ENCODE results near the gene COMMD8. TPM values are rescaled to one million over a fixed set of nuclear protein-coding genes. Genes with fewer than 3 reads are reported as not detected.
"Not testable (repeated sequence)": the region's sequence is repeated elsewhere in the genome, so short reads cannot be mapped to it uniquely, and the experiment has no call there.

COMMD8 gene
- total and polyA plus RNA-seq, 2 experiments from 2014 or later = 7.3 to 41.1 TPM

DNA sequence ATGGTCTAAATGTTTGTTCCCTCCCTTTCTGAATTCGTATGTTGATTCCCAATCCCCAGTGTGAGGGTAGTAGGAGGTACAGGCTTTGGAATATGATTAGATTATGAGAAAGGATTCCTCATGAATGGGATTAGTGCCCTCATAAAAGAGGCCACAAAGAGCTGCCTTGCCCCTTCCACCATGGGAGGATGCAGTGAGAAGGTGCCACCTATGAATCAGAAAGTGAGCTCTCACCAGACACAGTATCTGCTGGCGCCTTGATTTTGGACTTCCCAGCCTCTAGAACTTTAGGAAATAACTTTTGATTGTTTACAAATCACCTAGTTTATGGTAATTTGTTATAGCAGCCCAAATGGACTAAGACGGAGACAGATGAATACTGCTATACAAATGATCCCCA is 25.2 kb upstream of the COMMD8 start:
- Histone ChIP-seq H3K27me3 (no peaks in the 10 kb centered on the region), H3K9me3 (ENCODE audit: low read depth) (no peaks in the 10 kb centered on the region), H3K4me1 (ENCODE audit: low read depth) (no peaks in the 10 kb centered on the region), H3K27ac (no peak overlapping the region), H3K36me3 (no peaks in the 10 kb centered on the region), H3K4me3 (no peak overlapping the region)
- DNase-seq (ENCODE audit: low read depth in 1 of 2, low spot score in 1 of 2) = no peak
- TF ChIP-seq, protein P1, sequence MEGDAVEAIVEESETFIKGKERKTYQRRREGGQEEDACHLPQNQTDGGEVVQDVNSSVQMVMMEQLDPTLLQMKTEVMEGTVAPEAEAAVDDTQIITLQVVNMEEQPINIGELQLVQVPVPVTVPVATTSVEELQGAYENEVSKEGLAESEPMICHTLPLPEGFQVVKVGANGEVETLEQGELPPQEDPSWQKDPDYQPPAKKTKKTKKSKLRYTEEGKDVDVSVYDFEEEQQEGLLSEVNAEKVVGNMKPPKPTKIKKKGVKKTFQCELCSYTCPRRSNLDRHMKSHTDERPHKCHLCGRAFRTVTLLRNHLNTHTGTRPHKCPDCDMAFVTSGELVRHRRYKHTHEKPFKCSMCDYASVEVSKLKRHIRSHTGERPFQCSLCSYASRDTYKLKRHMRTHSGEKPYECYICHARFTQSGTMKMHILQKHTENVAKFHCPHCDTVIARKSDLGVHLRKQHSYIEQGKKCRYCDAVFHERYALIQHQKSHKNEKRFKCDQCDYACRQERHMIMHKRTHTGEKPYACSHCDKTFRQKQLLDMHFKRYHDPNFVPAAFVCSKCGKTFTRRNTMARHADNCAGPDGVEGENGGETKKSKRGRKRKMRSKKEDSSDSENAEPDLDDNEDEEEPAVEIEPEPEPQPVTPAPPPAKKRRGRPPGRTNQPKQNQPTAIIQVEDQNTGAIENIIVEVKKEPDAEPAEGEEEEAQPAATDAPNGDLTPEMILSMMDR (IDR thresholded peaks at IDR 0.05; ENCODE audit: low read depth, low read length) = no peak

DNA sequence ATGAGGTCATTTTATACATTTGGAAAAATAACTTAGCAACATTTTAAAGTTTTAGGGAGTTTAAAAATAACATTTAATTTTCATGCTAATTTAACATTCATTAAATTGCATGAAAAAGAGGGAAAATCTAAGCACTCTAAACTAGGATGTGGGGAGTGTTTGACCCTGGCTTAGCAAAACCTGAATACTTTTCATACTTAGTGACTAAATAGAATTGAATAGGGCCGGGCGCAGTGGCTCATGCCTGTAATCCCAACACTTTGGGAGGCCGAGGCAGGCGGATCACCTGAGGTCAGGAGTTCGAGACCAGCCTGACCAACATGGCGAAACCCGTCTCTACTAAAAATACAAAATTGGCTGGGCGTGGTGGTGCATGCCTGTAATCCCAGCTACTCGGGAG is 23.2 kb upstream of the COMMD8 start:
- H3K4me1 ChIP-seq (ENCODE audit: low read depth); DNase-seq (ENCODE audit: low read depth in 1 of 2, low spot score in 1 of 2); H3K4me3 ChIP-seq; H3K27me3 ChIP-seq; H3K9me3 ChIP-seq (ENCODE audit: low read depth); H3K27ac ChIP-seq; H3K36me3 ChIP-seq: not testable (repeated sequence)

DNA sequence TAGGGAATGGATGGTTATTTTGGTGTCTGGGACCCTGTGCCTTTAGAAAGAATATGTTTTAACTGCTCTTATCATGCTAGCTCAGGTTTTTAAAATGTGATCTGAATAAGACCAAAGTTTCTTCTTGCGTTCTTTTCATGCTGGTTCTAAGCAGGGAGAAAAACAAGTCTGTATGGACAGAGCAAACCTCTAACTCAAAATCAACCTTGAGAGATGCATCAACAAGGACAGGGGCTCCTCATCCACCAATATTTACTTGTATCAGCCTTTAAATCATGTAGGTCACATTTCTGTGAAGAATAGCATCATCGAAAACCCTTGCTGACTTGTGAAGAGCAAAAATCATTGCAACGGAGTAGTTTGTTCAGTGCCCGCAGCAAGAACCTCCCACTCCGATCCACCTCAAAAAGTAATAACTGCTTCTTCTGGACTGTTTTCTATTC is 22.8 kb upstream of the COMMD8 start:
- no peak overlapping the region for H3K27ac ChIP-seq

DNA sequence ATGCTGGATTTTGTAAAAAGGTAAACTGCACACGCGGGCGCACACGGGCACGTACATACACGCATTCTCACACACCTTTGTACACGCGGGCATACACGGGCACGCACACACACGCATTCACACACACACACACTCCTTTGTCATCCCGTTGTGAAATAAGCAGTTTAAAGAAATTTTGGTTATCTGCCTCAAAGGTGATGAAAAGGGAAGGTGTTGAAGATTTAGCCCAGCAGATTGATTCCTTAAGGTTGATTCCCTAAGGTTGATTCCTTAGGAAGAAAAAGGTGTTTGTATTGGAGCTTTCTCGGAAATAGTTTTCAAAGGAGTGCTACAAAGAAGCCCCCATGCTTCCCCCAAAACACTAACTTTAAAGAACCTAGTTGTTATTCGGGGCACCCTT is 22.3 kb upstream of the COMMD8 start:
- TF ChIP-seq, protein P1 (IDR thresholded peaks at IDR 0.05; ENCODE audit: low read depth, low read length) = no peak
- Histone ChIP-seq H3K4me1 (ENCODE audit: low read depth) (no peaks in the 10 kb centered on the region), H3K4me3 (peak overlapping the region; percentile 48), H3K9me3 (ENCODE audit: low read depth) (no peaks in the 10 kb centered on the region), H3K36me3 (no peaks in the 10 kb centered on the region), H3K27me3 (no peaks in the 10 kb centered on the region), H3K27ac (peak overlapping the region; percentile 68)
- peak in 1 of 2 donors; percentile 4 for DNase-seq (ENCODE audit: low read depth in 1 of 2, low spot score in 1 of 2)

More for the DNA sequence above, 22.8 kb upstream of the COMMD8 start:
- DNase-seq (ENCODE audit: low read depth in 1 of 2, low spot score in 1 of 2) = peak in 1 of 2 donors; percentile 27
- Histone ChIP-seq H3K4me3 (peak overlapping the region; percentile 48), H3K4me1 (ENCODE audit: low read depth) (no peaks in the 10 kb centered on the region), H3K9me3 (ENCODE audit: low read depth) (no peaks in the 10 kb centered on the region), H3K27me3 (no peaks in the 10 kb centered on the region), H3K36me3 (no peaks in the 10 kb centered on the region)
- TF ChIP-seq, protein P1 (IDR thresholded peaks at IDR 0.05; ENCODE audit: low read depth, low read length) = no peak

DNA sequence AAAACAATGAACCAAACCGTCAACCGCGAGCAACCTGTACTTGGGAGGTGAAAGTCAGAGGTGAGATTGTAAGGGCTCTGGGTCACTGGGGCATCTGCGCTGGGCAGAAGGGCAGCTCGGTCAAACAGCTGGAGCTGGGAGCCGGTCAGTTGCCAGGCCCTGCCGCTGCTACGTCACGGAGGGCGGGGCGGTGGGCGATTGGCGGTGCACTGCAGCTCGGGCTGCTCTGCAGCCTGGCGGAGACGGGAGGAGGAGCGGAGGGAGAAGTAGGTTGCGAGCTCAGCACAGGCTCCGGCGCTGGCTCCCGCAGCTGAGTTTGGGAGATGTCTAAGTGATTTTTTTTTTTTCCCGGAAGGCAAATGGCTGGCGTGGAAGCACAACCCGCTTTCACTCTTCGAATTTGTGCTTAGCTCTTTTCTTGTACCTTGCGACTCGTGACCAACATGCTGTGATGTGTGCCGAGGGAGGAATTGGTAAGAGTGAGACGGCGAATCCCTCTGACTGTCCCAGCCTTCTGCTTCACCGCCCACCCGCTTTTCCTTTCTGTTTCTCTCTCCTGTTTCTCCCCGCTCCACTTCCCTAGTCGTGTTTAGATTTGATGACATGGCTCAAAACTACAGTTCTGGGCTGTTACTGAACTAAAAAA is 21.7 kb upstream of the COMMD8 start, which contains the start of gene ATP10D:
Gene ATP10D (plus strand): TSS at position 229 of the 646 bp plus-strand sequence. CDS start 27,266 bp downstream, outside the sequence.
- Histone ChIP-seq H3K9me3 (ENCODE audit: low read depth) (no peaks in the 10 kb centered on the region), H3K4me1 (ENCODE audit: low read depth) (no peaks in the 10 kb centered on the region), H3K4me3 (peak within 1 kb of the TSS; percentile 48), H3K27me3 (no peaks in the 10 kb centered on the region), H3K36me3 (no peaks in the 10 kb centered on the region), H3K27ac (peak within 1 kb of the TSS; percentile 68)
- peak; percentile 95 to 96 for DNase-seq (ENCODE audit: low read depth in 1 of 2, low spot score in 1 of 2)
- TF ChIP-seq, protein P1 (IDR thresholded peaks at IDR 0.05; ENCODE audit: low read depth, low read length) = peak; percentile 18

DNA sequence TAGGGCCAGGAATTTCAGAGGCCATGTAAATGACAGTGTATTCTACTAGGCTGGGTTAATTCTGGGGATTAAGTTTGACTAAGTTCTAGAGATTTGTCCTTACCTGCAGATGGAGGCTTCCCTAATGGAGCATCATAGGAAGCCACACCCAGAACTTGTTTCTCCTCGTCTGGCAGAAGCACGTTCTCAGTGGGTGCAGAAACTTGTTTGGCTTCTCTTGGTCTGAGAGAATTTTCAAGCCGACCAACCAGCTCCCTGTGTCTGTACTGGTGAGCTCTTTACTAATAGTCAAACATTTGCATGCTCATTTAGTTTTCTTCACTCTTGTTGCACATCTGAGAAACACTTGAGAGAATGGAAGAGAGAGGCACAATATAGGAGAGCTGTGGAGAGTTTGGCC is 20.7 kb upstream of the COMMD8 start:
- TF ChIP-seq, protein P1 (IDR thresholded peaks at IDR 0.05; ENCODE audit: low read depth, low read length) = no peak
- Histone ChIP-seq H3K36me3 (no peaks in the 10 kb centered on the region), H3K4me1 (ENCODE audit: low read depth) (no peaks in the 10 kb centered on the region), H3K9me3 (ENCODE audit: low read depth) (no peaks in the 10 kb centered on the region), H3K27me3 (no peaks in the 10 kb centered on the region), H3K27ac (no peak overlapping the region), H3K4me3 (no peak overlapping the region)
- DNase-seq (ENCODE audit: low read depth in 1 of 2, low spot score in 1 of 2) = no peak
